ENCODE measurements around the gene NXPH3.

NXPH3 gene

GRCh38 chr17:49575679-49576087, at the start of gene NXPH3:
Gene NXPH3, plus strand, starts transcription at chr17:49575871. Its CDS starts 349 bp downstream, at chr17:49576220.
- TF ChIP-seq, protein P1, sequence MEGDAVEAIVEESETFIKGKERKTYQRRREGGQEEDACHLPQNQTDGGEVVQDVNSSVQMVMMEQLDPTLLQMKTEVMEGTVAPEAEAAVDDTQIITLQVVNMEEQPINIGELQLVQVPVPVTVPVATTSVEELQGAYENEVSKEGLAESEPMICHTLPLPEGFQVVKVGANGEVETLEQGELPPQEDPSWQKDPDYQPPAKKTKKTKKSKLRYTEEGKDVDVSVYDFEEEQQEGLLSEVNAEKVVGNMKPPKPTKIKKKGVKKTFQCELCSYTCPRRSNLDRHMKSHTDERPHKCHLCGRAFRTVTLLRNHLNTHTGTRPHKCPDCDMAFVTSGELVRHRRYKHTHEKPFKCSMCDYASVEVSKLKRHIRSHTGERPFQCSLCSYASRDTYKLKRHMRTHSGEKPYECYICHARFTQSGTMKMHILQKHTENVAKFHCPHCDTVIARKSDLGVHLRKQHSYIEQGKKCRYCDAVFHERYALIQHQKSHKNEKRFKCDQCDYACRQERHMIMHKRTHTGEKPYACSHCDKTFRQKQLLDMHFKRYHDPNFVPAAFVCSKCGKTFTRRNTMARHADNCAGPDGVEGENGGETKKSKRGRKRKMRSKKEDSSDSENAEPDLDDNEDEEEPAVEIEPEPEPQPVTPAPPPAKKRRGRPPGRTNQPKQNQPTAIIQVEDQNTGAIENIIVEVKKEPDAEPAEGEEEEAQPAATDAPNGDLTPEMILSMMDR (IDR thresholded peaks at IDR 0.05; ENCODE audit: borderline replicate concordance, control extremely low read depth, extremely low read depth, insufficient read depth, missing control alignments): peak; percentile 78
- peak; percentile 89 for DNase-seq (ENCODE audit: low spot score)
- in situ Hi-C loops (cut with MboI; ENCODE audit: low sequenced_read_pairs, unreplicated experiment): loop anchor here (10.0 kb wide), 1 partner anchor 269 kb away; the partner anchor contains the start of gene TAC4

DNA sequence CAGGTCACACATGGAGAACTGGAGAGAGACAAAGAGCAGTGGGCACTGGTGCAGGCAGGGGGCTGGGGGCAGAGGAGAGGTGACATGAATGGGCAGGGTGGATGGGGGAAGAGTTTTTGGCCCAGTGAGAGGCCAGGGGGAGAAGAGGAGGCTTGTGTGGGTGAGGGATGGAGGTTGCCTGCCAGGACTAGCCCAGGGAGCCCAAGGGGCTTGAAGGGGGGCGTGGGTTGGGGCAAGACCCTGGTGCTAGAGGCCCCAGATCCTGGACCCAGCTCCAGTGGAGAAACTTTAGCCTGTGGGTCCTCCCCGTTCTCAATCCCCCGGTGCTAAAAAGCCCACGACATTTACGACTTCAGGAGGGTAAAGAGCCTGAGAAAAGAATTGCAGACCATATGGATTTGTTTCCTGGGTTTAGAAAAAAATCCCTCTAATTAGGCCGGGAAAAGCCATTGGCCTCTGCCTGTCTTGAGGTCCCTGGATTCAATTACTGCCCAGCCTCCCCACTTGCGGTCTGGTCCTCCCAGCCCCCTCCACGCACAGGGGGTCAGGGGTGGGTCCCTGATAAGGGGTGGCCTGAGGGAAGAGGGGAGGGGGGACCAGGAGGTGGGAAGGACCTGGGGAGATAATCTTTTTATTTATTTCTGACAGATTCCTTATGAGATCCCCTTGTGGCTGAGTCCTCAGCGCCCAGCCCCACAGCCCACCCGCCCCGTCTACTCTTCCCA, 47.6 kb upstream of the NXPH3 start:
- in situ Hi-C loops (cut with MboI; ENCODE audit: low sequenced_read_pairs, unreplicated experiment): loop anchor here (25.0 kb wide), 1 partner anchor 216 kb away; no protein-coding TSS in a partner anchor
- DNase-seq (ENCODE audit: low spot score): no peak
- TF ChIP-seq, protein P1 (IDR thresholded peaks at IDR 0.05; ENCODE audit: borderline replicate concordance, control extremely low read depth, extremely low read depth, insufficient read depth, missing control alignments): no peak

DNA sequence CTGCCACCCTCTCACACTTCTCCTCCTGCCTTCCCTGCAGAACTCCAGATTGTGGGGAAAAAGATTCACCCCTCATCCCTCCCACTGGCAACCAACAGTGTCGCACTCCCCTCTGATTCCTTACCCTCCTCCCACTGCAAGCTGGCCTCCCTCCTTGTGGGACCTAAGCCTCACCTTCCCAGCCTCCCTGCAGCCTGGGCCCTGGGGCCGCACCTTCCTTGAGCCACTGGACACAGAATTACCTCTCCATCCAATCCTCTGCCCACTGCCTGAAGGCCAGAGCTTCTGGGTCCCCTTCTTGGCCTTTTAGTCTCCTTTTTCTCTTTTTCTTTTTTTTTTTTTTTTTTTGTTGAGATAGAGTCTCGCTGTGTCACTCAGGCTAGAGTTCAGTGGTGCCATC, 46.7 kb upstream of the NXPH3 start:
- DNase-seq (ENCODE audit: low spot score): no peak
- TF ChIP-seq, protein P1 (IDR thresholded peaks at IDR 0.05; ENCODE audit: borderline replicate concordance, control extremely low read depth, extremely low read depth, insufficient read depth, missing control alignments): no peak
- in situ Hi-C loops (cut with MboI; ENCODE audit: low sequenced_read_pairs, unreplicated experiment): loop anchor here (25.0 kb wide), 1 partner anchor 217 kb away; no protein-coding TSS in a partner anchor

DNA sequence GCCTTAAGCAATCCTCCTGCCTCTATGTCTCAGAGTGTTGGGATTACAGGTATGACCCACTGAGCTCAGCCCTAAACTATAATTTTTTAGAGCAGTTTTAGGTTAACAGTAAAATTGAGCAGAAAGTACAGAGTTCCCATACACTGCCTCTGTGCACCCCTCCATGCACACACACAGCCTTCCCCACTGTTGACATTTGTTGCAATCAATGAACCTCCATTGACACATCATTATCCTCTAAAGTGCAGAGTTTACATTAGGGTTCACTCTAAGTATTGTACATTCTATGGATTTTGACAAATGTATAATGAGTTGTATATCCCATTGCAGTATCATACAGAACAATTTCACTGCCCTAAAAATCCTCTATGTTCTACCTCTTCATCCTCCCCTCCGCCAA, 45.6 kb upstream of the NXPH3 start:
- no peak for DNase-seq (ENCODE audit: low spot score)
- TF ChIP-seq, protein P1 (IDR thresholded peaks at IDR 0.05; ENCODE audit: borderline replicate concordance, control extremely low read depth, extremely low read depth, insufficient read depth, missing control alignments): no peak
- in situ Hi-C loops (cut with MboI; ENCODE audit: low sequenced_read_pairs, unreplicated experiment): loop anchor here (25.0 kb wide), 1 partner anchor 218 kb away; no protein-coding TSS in a partner anchor

DNA sequence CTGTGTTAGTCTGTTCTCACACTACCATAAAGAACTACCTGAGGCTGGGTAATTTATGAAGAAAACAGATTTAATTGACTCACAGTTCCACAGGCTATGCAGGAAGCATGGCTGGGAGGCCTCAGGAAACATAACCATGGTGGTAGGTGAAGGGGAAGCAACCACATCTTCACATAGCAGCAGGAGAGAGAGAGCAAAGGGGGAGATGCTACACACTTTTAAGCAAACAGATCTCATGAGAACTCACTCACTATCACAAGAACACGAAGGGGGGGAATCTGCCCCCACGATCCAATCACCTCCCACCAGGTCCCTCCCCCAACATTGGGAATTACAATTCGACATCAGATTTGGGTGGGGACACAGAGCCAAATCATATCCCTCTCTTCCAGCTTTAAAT, 31.8 kb upstream of the NXPH3 start:
- no peak for DNase-seq (ENCODE audit: low spot score)
- in situ Hi-C loops (cut with MboI; ENCODE audit: low sequenced_read_pairs, unreplicated experiment): loop anchor here (25.0 kb wide), 1 partner anchor 232 kb away; no protein-coding TSS in a partner anchor
- TF ChIP-seq, protein P1 (IDR thresholded peaks at IDR 0.05; ENCODE audit: borderline replicate concordance, control extremely low read depth, extremely low read depth, insufficient read depth, missing control alignments): no peak

DNA sequence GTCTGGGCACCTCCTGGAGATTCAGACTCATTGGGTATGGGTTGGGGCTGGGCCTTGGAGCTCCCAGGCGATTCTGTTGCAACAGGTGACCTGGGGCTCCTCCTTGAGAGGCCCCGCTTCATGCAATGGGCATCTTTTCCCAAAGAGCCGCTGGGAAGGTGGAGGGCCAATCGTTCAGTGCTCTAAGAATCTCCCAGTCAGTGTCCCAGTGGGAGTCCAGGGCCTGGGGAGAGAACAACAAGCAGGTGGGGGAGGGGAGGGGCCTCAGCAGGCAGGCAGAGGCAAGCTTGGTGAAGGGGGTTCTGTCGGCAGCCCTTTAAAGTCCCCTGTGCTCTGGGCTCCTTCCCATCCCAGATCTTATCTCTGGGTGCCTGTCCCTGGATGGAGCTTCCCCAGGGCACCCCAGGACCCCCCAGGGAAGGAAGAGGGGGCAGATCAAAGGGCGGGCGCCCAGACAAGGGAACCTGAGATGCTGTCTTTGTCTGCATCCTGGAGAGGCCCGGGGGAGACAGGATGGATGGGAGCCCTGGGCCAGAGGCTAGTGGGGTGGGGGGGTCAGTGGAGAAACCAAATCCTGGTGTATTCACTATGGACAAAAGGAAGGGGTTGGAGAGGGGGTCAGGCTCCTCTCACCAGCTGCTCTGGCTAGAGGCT, 30.5 kb upstream of the NXPH3 start:
- no peak for DNase-seq (ENCODE audit: low spot score)
- in situ Hi-C loops (cut with MboI; ENCODE audit: low sequenced_read_pairs, unreplicated experiment): loop anchor here (25.0 kb wide), 1 partner anchor 233 kb away; no protein-coding TSS in a partner anchor
- TF ChIP-seq, protein P1 (IDR thresholded peaks at IDR 0.05; ENCODE audit: borderline replicate concordance, control extremely low read depth, extremely low read depth, insufficient read depth, missing control alignments): no peak
